IMR-90 (cell line): ENCODE data around the gene PHC2. TPM values are rescaled to one million over a fixed set of nuclear protein-coding genes. Genes with fewer than 3 reads are reported as not detected.

Source experiments
- ATAC-seq: fragments of 200-7000 bp; cut with Tn5 transposase; 2 replicates; pipeline ENCODE4 v1.9.1; 2020; ENCODE audit warnings: low read depth, mild to moderate bottlenecking, moderate library complexity
- BruUV-seq: library from RNA; stranded (reverse); fragments of 400-500 nt; replicated peaks from 2 replicates; lab custom pipeline; 2021; lab: Mats Ljungman, UMichigan
- CTCF ChIA-PET: fragments of 300-600 bp; formaldehyde crosslinking; extraction: SDS; loops from one replicate; lab custom pipeline; 2021; ENCODE audit warnings: antibody characterized with exemption; lab: Yijun Ruan, JAX
- POLR2A ChIA-PET: fragments of 300-600 bp; sonication (Branson Sonifier 250); formaldehyde crosslinking; loops from one replicate; lab custom pipeline; 2022; ENCODE audit warnings: antibody characterized with exemption; ENCODE audit not compliant: unreplicated experiment; lab: Charles Lee
- DNase-seq: peaks from one replicate; pipeline ENCODE4 v3.0.0; 2013
- H2AFZ ChIP-seq: replicated peaks from 2 replicates; pipeline ENCODE3; 2013; ENCODE audit warnings: low read length, mild to moderate bottlenecking; ENCODE audit not compliant: poor library complexity
- H2AK5ac ChIP-seq: 2 replicates; pipeline ENCODE4 v1.6.1; 2013; ENCODE audit warnings: low read depth, low read length, inconsistent platforms
- H2AK9ac ChIP-seq: replicated peaks from 2 replicates; pipeline ENCODE3; 2013; ENCODE audit warnings: mild to moderate bottlenecking, low read depth, low read length, moderate library complexity; ENCODE audit not compliant: poor library complexity
- H2BK120ac ChIP-seq: 2 replicates; pipeline ENCODE4 v1.6.1; 2013; ENCODE audit warnings: low read depth, low read length, inconsistent platforms
- H2BK15ac ChIP-seq: 3 replicates; pipeline ENCODE4 v1.6.1; 2013; ENCODE audit warnings: low read depth, low read length, inconsistent platforms
- H2BK20ac ChIP-seq: 2 replicates; pipeline ENCODE4 v1.6.1; 2013; ENCODE audit warnings: low read depth, mild to moderate bottlenecking, inconsistent platforms, low read length, moderate library complexity
- H2BK5ac ChIP-seq: 2 replicates; pipeline ENCODE4 v1.6.1; 2013; ENCODE audit warnings: mild to moderate bottlenecking, low read depth, low read length, inconsistent platforms; ENCODE audit not compliant: poor library complexity, severe bottlenecking
- H3K14ac ChIP-seq: replicated peaks from 2 replicates; pipeline ENCODE4 v1.6.1; 2013; ENCODE audit warnings: low read depth, low read length, inconsistent platforms
- H3K18ac ChIP-seq: 2 replicates; pipeline ENCODE4 v1.6.1; 2013; ENCODE audit warnings: low read depth, low read length, control low read depth
- H3K23ac ChIP-seq: 2 replicates; pipeline ENCODE4 v1.6.1; 2013; ENCODE audit warnings: low read depth, low read length, inconsistent platforms
- H3K27ac ChIP-seq: 2 replicates; pipeline ENCODE4 v1.5.1; 2013; ENCODE audit warnings: mild to moderate bottlenecking, control low read depth, low read length; ENCODE audit not compliant: insufficient read depth
- H3K27me3 ChIP-seq: 2 replicates; pipeline ENCODE4 v1.6.1; 2013; ENCODE audit warnings: low read length; ENCODE audit not compliant: control insufficient read depth, insufficient read depth
- H3K36me3 ChIP-seq: 2 replicates; pipeline ENCODE4 v1.6.1; 2013; ENCODE audit warnings: low read length, mixed read lengths; ENCODE audit not compliant: control insufficient read depth, insufficient read depth
- H3K4ac ChIP-seq: 2 replicates; pipeline ENCODE4 v1.6.1; 2013; ENCODE audit warnings: low read depth, low read length, inconsistent platforms
- H3K4me1 ChIP-seq: 2 replicates; pipeline ENCODE4 v1.6.1; 2013; ENCODE audit warnings: low read length, mixed read lengths; ENCODE audit not compliant: control insufficient read depth, insufficient read depth
- H3K4me2 ChIP-seq: 2 replicates; pipeline ENCODE4 v1.6.1; 2013; ENCODE audit warnings: low read depth, mild to moderate bottlenecking, control low read depth, low read length, moderate library complexity
- H3K4me3 ChIP-seq: 2 replicates; pipeline ENCODE4 v1.5.1; 2013; ENCODE audit warnings: low read depth, mild to moderate bottlenecking, control low read depth, low read length, moderate library complexity; ENCODE audit not compliant: insufficient read depth
- H3K56ac ChIP-seq: 2 replicates; pipeline ENCODE4 v1.6.1; 2013; ENCODE audit warnings: low read length, inconsistent platforms; ENCODE audit not compliant: insufficient read depth; ENCODE audit errors: extremely low read depth
- H3K79me1 ChIP-seq, 2 experiments: 2 replicates each; pipeline ENCODE4 v1.6.1; 2013; ENCODE audit warnings: low read length in 2 of 2, inconsistent platforms in 1 of 2, low read depth in 1 of 2
- H3K9ac ChIP-seq: 2 replicates; pipeline ENCODE4 v1.6.1; 2013; ENCODE audit warnings: low read depth, low read length, control low read depth
- H3K9me1 ChIP-seq: 2 replicates; pipeline ENCODE4 v1.6.1; 2013; ENCODE audit warnings: low read length, inconsistent platforms; ENCODE audit not compliant: insufficient read depth
- H3K9me3 ChIP-seq: 2 replicates; pipeline ENCODE4 v1.6.1; 2013; ENCODE audit warnings: low read length; ENCODE audit not compliant: control insufficient read depth, insufficient read depth
- H4K20me1 ChIP-seq: 2 replicates; pipeline ENCODE4 v1.6.1; 2013; ENCODE audit warnings: low read length, inconsistent platforms; ENCODE audit not compliant: insufficient read depth
- H4K5ac ChIP-seq: 2 replicates; pipeline ENCODE4 v1.6.1; 2013; ENCODE audit warnings: mild to moderate bottlenecking, low read depth, low read length, control low read depth
- H4K8ac ChIP-seq, 2 experiments: 2 replicates each; pipeline ENCODE4 v1.6.1; 2013; ENCODE audit warnings: low read depth in 2 of 2, low read length in 2 of 2, control low read depth in 1 of 2, inconsistent platforms in 1 of 2
- H4K91ac ChIP-seq: 2 replicates; pipeline ENCODE4 v1.6.1; 2013; ENCODE audit warnings: low read depth, low read length, inconsistent platforms; ENCODE audit not compliant: insufficient read depth
- BHLHE40 ChIP-seq: fragments of 150-350 bp; IDR thresholded peaks from 2 replicates; pipeline ENCODE4 v1.6.1; 2016; ENCODE audit warnings: mild to moderate bottlenecking, low read depth, low read length
- CEBPB ChIP-seq: IDR thresholded peaks from 2 replicates; pipeline ENCODE4 v1.6.1; 2012; ENCODE audit warnings: low read depth, low read length, improper control_type of control experiment
- CHD1 ChIP-seq: IDR thresholded peaks from 2 replicates; pipeline ENCODE4 v1.6.1; 2012; ENCODE audit warnings: low read depth, low read length, improper control_type of control experiment
- FOS ChIP-seq: fragments of 150-350 bp; IDR thresholded peaks from 2 replicates; pipeline ENCODE4 v1.6.1; 2016; ENCODE audit warnings: low read depth, low read length
- MAFK ChIP-seq: IDR thresholded peaks from 2 replicates; pipeline ENCODE4 v1.6.1; 2012; ENCODE audit warnings: low read depth, low read length, improper control_type of control experiment
- MAZ ChIP-seq: IDR thresholded peaks from 2 replicates; pipeline ENCODE4 v1.6.1; 2012; ENCODE audit warnings: low read depth, mild to moderate bottlenecking, low read length, improper control_type of control experiment, moderate library complexity, borderline replicate concordance
- MXI1 ChIP-seq: IDR thresholded peaks from 2 replicates; pipeline ENCODE4 v1.6.1; 2012; ENCODE audit warnings: low read depth, mild to moderate bottlenecking, low read length, moderate library complexity, borderline replicate concordance
- NFE2L2 ChIP-seq: fragments of 150-350 bp; IDR thresholded peaks from 2 replicates; pipeline ENCODE4 v1.6.1; 2016; ENCODE audit warnings: low read depth, mild to moderate bottlenecking, low read length
- POLR2A ChIP-seq: IDR thresholded peaks from 2 replicates; pipeline ENCODE4 v1.6.1; 2012; ENCODE audit warnings: mild to moderate bottlenecking, low read depth, low read length
- RAD21 ChIP-seq: IDR thresholded peaks from 2 replicates; pipeline ENCODE4 v1.6.1; 2012; ENCODE audit warnings: low read length, improper control_type of control experiment
- RCOR1 ChIP-seq: IDR thresholded peaks from 2 replicates; pipeline ENCODE4 v1.6.1; 2012; ENCODE audit warnings: mild to moderate bottlenecking, low read length, improper control_type of control experiment; ENCODE audit not compliant: insufficient replicate concordance
- RFX5 ChIP-seq: IDR thresholded peaks from 2 replicates; pipeline ENCODE4 v1.8.0; 2012; ENCODE audit warnings: low read depth, mild to moderate bottlenecking, low read length, moderate library complexity
- SMC3 ChIP-seq: fragments of 150-350 bp; IDR thresholded peaks from 2 replicates; pipeline ENCODE4 v1.6.1; 2016; ENCODE audit warnings: low read depth, mild to moderate bottlenecking, antibody characterized with exemption, low read length, moderate library complexity
- WGBS, 2 experiments: methylation state at CpG; one replicate each; pipeline versions ENCODE4 v1.1.5 to v1.1.7; 2013; ENCODE audit warnings: missing lambda C conversion rate in 2 of 2; ENCODE audit not compliant: insufficient read length in 1 of 2; ENCODE audit errors: extremely low coverage in 2 of 2; 5-methylcytosine and 5-hydroxymethylcytosine counted together
- dilution Hi-C: fragments of 300-500 bp; cut with HindIII; formaldehyde crosslinking; loops from one replicate; pipeline ENCODE4 v1.14.3; 2018; ENCODE audit warnings: low sequenced_read_pairs; ENCODE audit not compliant: unreplicated experiment
- in situ Hi-C: fragments of 300-500 bp; cut with MboI; formaldehyde crosslinking; loops from 3 replicates; pipeline ENCODE4 v1.14.3; 2019; ENCODE audit warnings: low sequenced_read_pairs, inconsistent platforms, mixed read lengths
- intact Hi-C: fragments of 100-400 bp; cut with micrococcal nuclease; formaldehyde crosslinking; loops from 2 replicates; pipeline ENCODE4 v1.10.0; 2022
- polyA plus RNA-seq, 3 experiments: library from polyadenylated mRNA; depleted of rRNA; stranded (reverse); fragments of >200 nt; gene quantifications; 2 replicates each; pipeline ENCODE4 v1.2.3, GENCODE V29; 2012; ENCODE audit warnings: low replicate concordance in 1 of 3
- total RNA-seq: library from RNA; depleted of rRNA; stranded (reverse); fragments of >200 nt; gene quantifications from 2 replicates; pipeline ENCODE4 v1.2.3, GENCODE V29; 2012
- TF ChIP-seq, protein P1 (sequence below): fragments of 150-350 bp; IDR thresholded peaks from 2 replicates; pipeline ENCODE4 v1.6.1; 2017; ENCODE audit warnings: mild to moderate bottlenecking, antibody characterized with exemption, low read length, low read depth
- TF ChIP-seq, protein P2 (sequence below): conservative IDR thresholded peaks from 2 replicates; pipeline ENCODE4 v1.5.1; 2012; ENCODE audit warnings: mild to moderate bottlenecking, low read depth, low read length, improper control_type of control experiment

The PHC2 gene
- total and polyA plus RNA-seq, 2 of the 4 experiments (the other 2 are of a cell fraction), result 46.4 to 98.1 TPM

DNA sequence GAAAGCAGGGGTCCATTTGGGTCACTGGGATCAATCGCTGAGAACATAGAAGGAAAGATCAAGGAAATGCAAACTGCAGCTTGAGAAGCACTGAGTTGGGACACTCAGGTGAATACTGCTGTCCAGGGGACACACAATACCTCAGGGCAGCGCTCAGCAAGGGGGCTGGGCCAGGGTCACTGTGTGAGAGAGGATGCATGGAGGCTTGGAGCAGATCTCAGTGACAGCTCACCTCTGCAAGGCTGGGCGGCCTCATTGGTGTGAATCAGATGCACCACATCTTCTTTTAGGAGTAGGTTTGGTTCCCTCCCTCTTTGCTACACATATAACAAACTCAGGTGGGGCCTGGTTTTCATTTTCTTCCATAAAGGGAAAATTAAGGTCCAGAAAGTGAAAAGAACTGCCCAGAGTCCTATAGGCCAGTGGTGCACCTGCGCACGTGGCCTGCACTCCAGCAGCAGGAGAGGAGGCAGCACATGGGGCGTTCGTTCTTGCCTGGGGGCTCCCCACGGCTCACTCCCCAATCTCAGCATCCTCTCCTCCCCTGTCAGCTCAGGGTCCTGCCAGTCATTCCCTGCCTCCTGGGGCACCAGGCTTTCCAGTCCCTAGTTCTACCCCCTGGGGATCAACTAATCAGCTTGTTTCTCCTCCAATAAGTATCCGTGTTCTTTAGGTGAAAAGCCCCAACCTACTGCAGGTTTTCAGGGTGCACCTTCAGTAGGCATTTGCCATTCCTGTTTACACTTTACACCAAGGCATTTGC is 111.5 kb downstream of the PHC2 start:
- Histone ChIP-seq H3K79me1 (peaks cover 4 to 14% of the 10 kb centered on the region in 2 experiments; a peak in 3 of 4 replicates), H4K91ac (no peak overlapping the region), H4K5ac (no peak overlapping the region), H3K9me1 (peaks cover 16% of the 10 kb centered on the region; the same call in 1 of the 2 replicates), H2AFZ (no peak overlapping the region), H3K4me2 (no peak overlapping the region), H2BK5ac (no peak overlapping the region), H2BK20ac (no peak overlapping the region), H2AK9ac (no peak overlapping the region), H3K9ac (no peak overlapping the region), H3K23ac (no peak overlapping the region), H3K4ac (no peak overlapping the region), H3K27ac (no peak overlapping the region), H4K20me1 (peaks cover 27% of the 10 kb centered on the region), H3K4me1 (peaks cover 9% of the 10 kb centered on the region), H3K27me3 (no peaks in the 10 kb centered on the region), H3K9me3 (no peaks in the 10 kb centered on the region), H3K36me3 (peaks cover 26% of the 10 kb centered on the region), H3K14ac (no peak overlapping the region), H3K4me3 (no peak overlapping the region), H2BK120ac (no peak overlapping the region), H3K18ac (no peak overlapping the region), H2AK5ac (no peak overlapping the region), H2BK15ac (no peak overlapping the region), H3K56ac (no peak overlapping the region), H4K8ac (no peak overlapping the region)
- no peak for ATAC-seq
- in situ Hi-C loops, result no loop called here
- 88% methylated on average over 5 of the region's 9 CpGs; no CpG with 5 or more reads in 1 of the 2 experiments for WGBS, 2 experiments
- no peak for DNase-seq
- BruUV-seq, result no TSS peak
- CTCF ChIA-PET, result interaction anchor here (0.6 to 1.1 kb wide), 2 partner anchors 139 to 168 kb away, joined by 3 to 4 read pairs; no protein-coding TSS in a partner anchor
- dilution Hi-C loops, result no loop called here
- POLR2A ChIA-PET, result no interaction called here
- intact Hi-C loops, result no loop called here
- TF ChIP-seq MAFK, result no peak
- no peak for TF ChIP-seq RFX5
- no peak for TF ChIP-seq MAZ
- no peak for TF ChIP-seq CHD1
- TF ChIP-seq RAD21, result no peak
- no peak for TF ChIP-seq BHLHE40
- no peak for TF ChIP-seq CEBPB
- TF ChIP-seq, protein P1, sequence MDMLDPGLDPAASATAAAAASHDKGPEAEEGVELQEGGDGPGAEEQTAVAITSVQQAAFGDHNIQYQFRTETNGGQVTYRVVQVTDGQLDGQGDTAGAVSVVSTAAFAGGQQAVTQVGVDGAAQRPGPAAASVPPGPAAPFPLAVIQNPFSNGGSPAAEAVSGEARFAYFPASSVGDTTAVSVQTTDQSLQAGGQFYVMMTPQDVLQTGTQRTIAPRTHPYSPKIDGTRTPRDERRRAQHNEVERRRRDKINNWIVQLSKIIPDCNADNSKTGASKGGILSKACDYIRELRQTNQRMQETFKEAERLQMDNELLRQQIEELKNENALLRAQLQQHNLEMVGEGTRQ, result no peak
- TF ChIP-seq FOS, result no peak
- no peak for TF ChIP-seq MXI1
- TF ChIP-seq NFE2L2, result no peak
- no peak for TF ChIP-seq POLR2A
- no peak for TF ChIP-seq SMC3
- TF ChIP-seq RCOR1, result no peak
- TF ChIP-seq, protein P2, sequence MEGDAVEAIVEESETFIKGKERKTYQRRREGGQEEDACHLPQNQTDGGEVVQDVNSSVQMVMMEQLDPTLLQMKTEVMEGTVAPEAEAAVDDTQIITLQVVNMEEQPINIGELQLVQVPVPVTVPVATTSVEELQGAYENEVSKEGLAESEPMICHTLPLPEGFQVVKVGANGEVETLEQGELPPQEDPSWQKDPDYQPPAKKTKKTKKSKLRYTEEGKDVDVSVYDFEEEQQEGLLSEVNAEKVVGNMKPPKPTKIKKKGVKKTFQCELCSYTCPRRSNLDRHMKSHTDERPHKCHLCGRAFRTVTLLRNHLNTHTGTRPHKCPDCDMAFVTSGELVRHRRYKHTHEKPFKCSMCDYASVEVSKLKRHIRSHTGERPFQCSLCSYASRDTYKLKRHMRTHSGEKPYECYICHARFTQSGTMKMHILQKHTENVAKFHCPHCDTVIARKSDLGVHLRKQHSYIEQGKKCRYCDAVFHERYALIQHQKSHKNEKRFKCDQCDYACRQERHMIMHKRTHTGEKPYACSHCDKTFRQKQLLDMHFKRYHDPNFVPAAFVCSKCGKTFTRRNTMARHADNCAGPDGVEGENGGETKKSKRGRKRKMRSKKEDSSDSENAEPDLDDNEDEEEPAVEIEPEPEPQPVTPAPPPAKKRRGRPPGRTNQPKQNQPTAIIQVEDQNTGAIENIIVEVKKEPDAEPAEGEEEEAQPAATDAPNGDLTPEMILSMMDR, result no peak
